KMS-11 (cell line): ENCODE data around the gene NDUFAB1.

Experiments used
- H2AFZ ChIP-seq: fragments of 200-600 bp; sonication (generic); 2 replicates; pipeline ENCODE4 v1.6.1; 2016; ENCODE audit warnings: antibody characterized with exemption, mixed run types, low read depth
- H3K27ac ChIP-seq: fragments of 200-600 bp; sonication (generic); 2 replicates; pipeline ENCODE4 v1.6.1; 2016; ENCODE audit warnings: mild to moderate bottlenecking, mixed run types
- H3K27me3 ChIP-seq: fragments of 200-600 bp; sonication (generic); 2 replicates; pipeline ENCODE4 v1.6.1; 2017; ENCODE audit warnings: mild to moderate bottlenecking, low read depth, mixed run types, moderate library complexity; ENCODE audit not compliant: insufficient read depth
- H3K36me3 ChIP-seq: fragments of 200-600 bp; sonication (generic); 2 replicates; pipeline ENCODE4 v1.6.1; 2017; ENCODE audit warnings: mild to moderate bottlenecking, mixed run types; ENCODE audit not compliant: insufficient read depth
- H3K4me1 ChIP-seq: fragments of 200-600 bp; sonication (generic); 2 replicates; pipeline ENCODE4 v1.6.1; 2016; ENCODE audit warnings: mild to moderate bottlenecking, low read depth, mixed run types; ENCODE audit not compliant: poor library complexity, severe bottlenecking
- H3K4me2 ChIP-seq: fragments of 200-600 bp; sonication (generic); 2 replicates; pipeline ENCODE4 v1.7.0; 2016; ENCODE audit warnings: mild to moderate bottlenecking, mixed run types
- H3K4me3 ChIP-seq: fragments of 200-600 bp; sonication (generic); IDR thresholded peaks from 2 replicates; pipeline ENCODE4 v1.6.1; 2017; ENCODE audit warnings: low read depth, low read length, mixed read lengths; ENCODE audit not compliant: insufficient read depth
- H3K79me2 ChIP-seq: fragments of 200-600 bp; sonication (generic); 2 replicates; pipeline ENCODE4 v1.6.1; 2016; ENCODE audit warnings: low read depth, mixed run types; ENCODE audit not compliant: insufficient read depth
- H3K9ac ChIP-seq: fragments of 200-600 bp; sonication (generic); 2 replicates; pipeline ENCODE4 v1.6.1; 2016; ENCODE audit warnings: mild to moderate bottlenecking, mixed run types
- H4K20me1 ChIP-seq: fragments of 200-600 bp; sonication (generic); 2 replicates; pipeline ENCODE4 v1.6.1; 2016; ENCODE audit warnings: mild to moderate bottlenecking, mixed run types; ENCODE audit not compliant: insufficient read depth
- TF ChIP-seq, protein P1 (sequence below): fragments of 200-600 bp; sonication (generic); conservative IDR thresholded peaks from 2 replicates; pipeline ENCODE4 v1.6.1; 2017; ENCODE audit warnings: low read depth, mild to moderate bottlenecking, antibody characterized with exemption, low read length, moderate library complexity, mixed read lengths

Gene NDUFAB1

DNA sequence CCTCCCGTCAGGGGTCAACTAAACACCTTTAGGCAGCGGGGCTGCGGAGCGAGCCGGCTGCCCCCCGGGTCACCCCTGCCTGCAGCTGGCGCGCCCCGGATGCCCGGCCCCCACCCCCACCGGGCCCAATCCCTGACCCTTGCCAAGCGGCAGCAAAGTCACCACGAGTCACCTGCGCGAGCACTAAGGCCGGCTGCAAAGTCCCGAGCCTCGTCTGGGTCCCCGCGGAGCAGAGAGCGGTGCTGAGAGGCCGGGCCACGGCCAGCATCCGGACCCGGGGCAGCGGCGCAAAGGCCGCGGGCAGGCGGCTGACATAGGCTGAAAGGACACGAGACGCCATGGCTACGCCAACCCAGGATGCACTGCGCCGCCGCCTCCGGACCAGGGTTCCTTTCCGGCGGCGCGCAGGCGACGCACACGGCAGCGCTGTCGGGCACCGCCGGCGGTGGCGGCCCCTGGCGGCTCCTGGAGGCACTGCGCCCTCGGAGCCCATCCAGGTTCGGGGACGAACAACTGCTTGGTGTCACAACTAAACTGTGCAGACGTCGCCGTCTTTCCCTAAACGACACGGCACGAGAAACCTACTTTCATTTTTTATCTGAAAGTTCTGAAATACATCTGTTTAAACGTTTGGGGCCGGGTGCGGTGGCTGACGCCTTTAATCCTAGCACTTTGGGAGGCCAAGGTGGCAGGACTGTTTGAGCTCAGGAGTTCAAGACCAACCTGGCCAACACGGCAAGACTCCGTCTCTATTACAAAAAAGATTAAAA, at the start of gene NDUFAB1:
Gene NDUFAB1 (minus strand): TSS at position 366 of the 770 bp plus-strand sequence. CDS start 26 bp downstream, at position 340.
- Histone ChIP-seq H3K4me1 (peaks cover 25% of the 10 kb centered on the region), H3K4me2 (peak within 1 kb of the TSS; percentile 100), H3K36me3 (no peaks in the 10 kb centered on the region; the same call in 1 of the 2 replicates), H3K9ac (peak within 1 kb of the TSS; percentile 84), H2AFZ (peak within 1 kb of the TSS; percentile 81), H3K27ac (peak within 1 kb of the TSS; percentile 63), H3K79me2 (peaks cover 48% of the 10 kb centered on the region), H3K4me3 (no peak within 1 kb of the TSS), H4K20me1 (peaks cover 9% of the 10 kb centered on the region; the same call in 1 of the 2 replicates), H3K27me3 (no peaks in the 10 kb centered on the region)
- TF ChIP-seq, protein P1, sequence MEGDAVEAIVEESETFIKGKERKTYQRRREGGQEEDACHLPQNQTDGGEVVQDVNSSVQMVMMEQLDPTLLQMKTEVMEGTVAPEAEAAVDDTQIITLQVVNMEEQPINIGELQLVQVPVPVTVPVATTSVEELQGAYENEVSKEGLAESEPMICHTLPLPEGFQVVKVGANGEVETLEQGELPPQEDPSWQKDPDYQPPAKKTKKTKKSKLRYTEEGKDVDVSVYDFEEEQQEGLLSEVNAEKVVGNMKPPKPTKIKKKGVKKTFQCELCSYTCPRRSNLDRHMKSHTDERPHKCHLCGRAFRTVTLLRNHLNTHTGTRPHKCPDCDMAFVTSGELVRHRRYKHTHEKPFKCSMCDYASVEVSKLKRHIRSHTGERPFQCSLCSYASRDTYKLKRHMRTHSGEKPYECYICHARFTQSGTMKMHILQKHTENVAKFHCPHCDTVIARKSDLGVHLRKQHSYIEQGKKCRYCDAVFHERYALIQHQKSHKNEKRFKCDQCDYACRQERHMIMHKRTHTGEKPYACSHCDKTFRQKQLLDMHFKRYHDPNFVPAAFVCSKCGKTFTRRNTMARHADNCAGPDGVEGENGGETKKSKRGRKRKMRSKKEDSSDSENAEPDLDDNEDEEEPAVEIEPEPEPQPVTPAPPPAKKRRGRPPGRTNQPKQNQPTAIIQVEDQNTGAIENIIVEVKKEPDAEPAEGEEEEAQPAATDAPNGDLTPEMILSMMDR: peak; percentile 78

DNA sequence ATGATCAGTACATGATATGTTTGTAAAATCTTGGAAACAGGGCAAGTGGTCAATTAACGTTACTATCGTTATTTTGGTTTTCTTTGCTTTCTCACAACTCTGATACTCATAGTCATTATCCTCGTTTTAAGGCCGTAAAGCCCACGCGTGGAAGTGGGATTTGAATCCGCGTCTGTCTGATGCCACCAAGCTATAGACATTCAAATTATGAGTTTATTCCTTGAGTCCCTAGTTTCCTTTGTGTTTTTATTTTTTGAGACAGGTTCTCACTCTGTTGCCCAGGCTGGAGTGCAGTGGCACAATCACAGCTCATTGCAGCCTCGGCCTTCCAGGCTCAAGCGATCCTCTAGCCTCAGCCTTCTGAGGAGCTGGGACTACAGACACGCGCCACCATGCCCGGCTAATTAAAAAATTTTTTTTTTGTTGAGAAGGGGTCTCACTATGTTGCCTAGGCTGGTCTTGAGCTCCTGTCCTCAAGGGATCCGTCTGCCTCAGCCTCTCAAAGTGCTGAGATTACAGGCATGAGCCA, 46.2 kb upstream of the NDUFAB1 start:
- H3K27me3 ChIP-seq: no peaks in the 10 kb centered on the region
- H4K20me1 ChIP-seq: no peaks in the 10 kb centered on the region
- H3K36me3 ChIP-seq: peaks cover 6% of the 10 kb centered on the region; the same call in 1 of the 2 replicates
- H3K79me2 ChIP-seq: peaks cover 54% of the 10 kb centered on the region
- H2AFZ ChIP-seq: no peak overlapping the region
- H3K4me3 ChIP-seq: no peak overlapping the region
- H3K4me2 ChIP-seq: peak overlapping the region; percentile 97; the same call in 1 of the 2 replicates
- no peak overlapping the region for H3K27ac ChIP-seq
- TF ChIP-seq, protein P1: no peak
- no peak overlapping the region for H3K9ac ChIP-seq
- peaks cover 19% of the 10 kb centered on the region for H3K4me1 ChIP-seq

DNA sequence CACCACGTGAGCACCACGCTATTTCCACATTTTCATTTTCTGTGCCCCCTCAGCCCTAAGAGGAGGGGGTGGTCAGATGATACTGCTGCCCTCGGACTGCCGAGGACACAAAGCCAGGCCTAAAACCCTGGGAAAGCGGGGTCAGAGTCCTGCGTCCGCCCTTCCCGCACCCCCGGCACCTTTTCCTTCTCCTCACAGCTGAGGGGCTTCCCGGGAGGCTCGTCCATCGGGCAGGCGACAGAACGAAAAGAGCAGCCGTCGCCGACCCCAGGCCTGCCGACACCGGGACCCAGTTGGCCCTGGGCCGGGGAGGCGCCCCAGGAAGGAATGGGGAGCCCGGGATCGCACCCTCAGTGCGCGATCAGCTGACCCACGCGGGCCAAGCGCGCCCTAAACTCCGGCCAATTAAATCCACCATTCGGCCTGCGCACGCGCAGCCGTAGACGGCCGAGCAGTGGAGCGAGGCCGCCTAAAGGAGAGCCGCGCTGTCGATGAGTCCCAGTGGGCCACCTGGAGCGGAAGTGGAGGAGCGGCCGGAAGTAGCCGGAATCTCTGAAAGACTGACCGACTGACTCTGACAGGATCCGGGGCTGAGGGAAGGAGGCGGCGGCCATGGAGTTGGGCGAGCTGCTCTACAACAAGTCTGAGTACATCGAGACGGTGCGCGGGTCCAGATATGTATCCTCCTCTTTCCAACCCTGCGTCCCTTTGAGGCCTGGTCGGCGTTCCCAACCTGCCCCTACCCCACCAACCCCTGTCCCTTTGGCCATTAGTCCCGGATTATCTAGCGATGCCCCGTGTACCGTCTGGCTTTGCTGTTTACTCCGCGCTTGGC, 45.0 kb upstream of the NDUFAB1 start, which contains the start of the genes DCTN5 and PALB2:
Gene DCTN5 (plus strand): TSS at position 536 of the 835 bp plus-strand sequence. CDS start 77 bp downstream, at position 613.
Gene PALB2 (minus strand): TSS at position 380 of the 835 bp plus-strand sequence. CDS start 153 bp downstream, at position 227.
- H3K4me3 ChIP-seq: no peak within 1 kb of the TSS
- H3K4me2 ChIP-seq: peak within 1 kb of the TSS; percentile 97
- peak within 1 kb of the TSS; percentile 80 for H3K9ac ChIP-seq
- peaks cover 6% of the 10 kb centered on the region; the same call in 1 of the 2 replicates for H3K36me3 ChIP-seq
- peak within 1 kb of the TSS; percentile 87 for H2AFZ ChIP-seq
- peaks cover 19% of the 10 kb centered on the region for H3K4me1 ChIP-seq
- no peaks in the 10 kb centered on the region for H3K27me3 ChIP-seq
- H3K79me2 ChIP-seq: peaks cover 44% of the 10 kb centered on the region
- TF ChIP-seq, protein P1: no peak
- peak within 1 kb of the TSS; percentile 38 for H3K27ac ChIP-seq
- no peaks in the 10 kb centered on the region for H4K20me1 ChIP-seq

DNA sequence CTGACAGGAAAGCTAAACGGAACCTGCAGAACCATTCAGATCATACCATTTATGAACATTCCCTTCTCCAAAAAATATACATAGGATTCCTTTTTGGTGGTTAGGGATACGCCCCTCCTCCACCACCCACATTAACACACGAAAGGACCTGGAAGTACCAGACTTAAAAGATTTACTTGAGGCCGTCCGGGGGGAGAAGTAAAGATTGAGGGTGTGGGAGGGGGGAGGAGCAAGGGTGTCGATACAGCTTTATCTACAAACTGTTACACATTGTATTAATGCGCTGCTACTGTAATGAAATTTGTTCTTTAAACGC, 44.5 kb upstream of the NDUFAB1 start:
- Histone ChIP-seq H2AFZ (peak overlapping the region; percentile 87), H3K27me3 (no peaks in the 10 kb centered on the region), H3K4me2 (peak overlapping the region; percentile 97), H3K4me1 (peaks cover 19% of the 10 kb centered on the region), H3K9ac (peak overlapping the region; percentile 80), H4K20me1 (no peaks in the 10 kb centered on the region), H3K79me2 (peaks cover 39% of the 10 kb centered on the region), H3K36me3 (peaks cover 6% of the 10 kb centered on the region; the same call in 1 of the 2 replicates), H3K27ac (peak overlapping the region; percentile 38), H3K4me3 (no peak overlapping the region)
- TF ChIP-seq, protein P1: no peak
